T-helper 22 cell (primary cell): ENCODE results near the gene OR4N2.
"Not testable (repeated sequence)": the region's sequence is repeated elsewhere in the genome, so short reads cannot be mapped to it uniquely, and the experiment has no call there.

ENCODE experiments used
- DNase-seq: peaks from one replicate; pipeline ENCODE4 v3.0.0-alpha.2; 2020; ENCODE audit warnings: low read depth

The OR4N2 gene, protein sequence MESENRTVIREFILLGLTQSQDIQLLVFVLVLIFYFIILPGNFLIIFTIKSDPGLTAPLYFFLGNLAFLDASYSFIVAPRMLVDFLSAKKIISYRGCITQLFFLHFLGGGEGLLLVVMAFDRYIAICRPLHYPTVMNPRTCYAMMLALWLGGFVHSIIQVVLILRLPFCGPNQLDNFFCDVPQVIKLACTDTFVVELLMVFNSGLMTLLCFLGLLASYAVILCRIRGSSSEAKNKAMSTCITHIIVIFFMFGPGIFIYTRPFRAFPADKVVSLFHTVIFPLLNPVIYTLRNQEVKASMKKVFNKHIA

DNA sequence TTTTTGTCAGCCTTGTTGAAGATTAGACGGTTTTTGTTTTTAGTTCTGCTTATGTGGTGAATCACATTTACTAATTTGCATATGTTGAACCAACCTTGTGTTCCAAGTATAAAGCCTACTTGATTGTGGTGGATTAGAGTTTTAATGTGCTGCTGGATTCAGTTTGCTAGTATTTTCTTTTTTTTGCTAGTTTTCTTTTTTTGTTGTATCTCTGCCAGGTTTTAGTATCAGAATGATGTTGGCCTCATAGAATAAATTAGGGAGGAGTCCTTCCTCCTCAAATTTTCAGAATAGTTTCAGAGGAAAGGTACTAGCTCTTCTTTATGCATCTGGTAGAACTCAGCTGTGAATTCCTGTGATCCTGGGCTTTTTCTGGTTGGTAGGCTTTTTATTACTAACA, at the start of gene OR4N2:
OR4N2 (plus strand) TSS at position 301 of the 400 bp plus-strand sequence. CDS start 23,679 bp downstream, outside the sequence.
- not testable (repeated sequence) for DNase-seq

DNA sequence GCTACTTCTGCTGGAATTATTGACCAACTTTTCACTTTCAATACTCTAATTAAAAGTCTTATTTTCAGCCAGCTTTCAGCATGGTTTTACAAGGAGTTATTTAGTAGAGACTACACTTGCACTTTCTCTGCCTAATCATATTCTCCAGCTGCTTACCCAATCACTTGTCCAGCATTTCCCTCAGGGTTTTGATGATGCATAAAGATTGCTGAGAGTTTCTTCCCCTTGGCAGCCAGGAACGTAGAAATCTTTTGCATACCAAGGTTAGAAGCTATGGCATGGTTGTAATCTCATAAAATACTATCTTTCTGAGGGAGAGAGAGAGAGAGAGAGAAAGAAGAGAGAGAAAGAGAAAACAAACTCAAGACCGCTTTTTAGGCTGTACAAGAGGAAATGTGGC, 49.4 kb upstream of the OR4N2 start:
- DNase-seq, result no peak

DNA sequence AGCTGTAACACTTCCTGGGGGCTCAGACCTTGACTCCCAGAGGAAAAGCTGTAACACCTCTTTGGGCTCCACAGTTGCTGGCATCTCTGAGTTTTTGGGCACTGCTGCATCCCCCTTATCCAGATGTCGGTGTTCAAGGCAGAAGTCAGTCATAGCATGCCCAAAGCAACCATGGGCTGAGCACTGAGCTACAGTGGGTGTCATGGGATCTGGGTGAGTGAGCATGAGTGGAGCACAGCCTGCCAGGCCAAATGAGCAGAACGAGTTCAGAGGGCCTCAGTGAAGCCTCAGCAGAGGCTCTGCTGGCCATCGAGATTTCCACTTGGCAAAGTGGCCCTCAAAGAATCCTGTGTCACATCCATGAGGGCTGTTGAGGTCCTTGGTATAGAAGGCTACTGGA, 32.1 kb upstream of the OR4N2 start:
- not testable (repeated sequence) for DNase-seq

DNA sequence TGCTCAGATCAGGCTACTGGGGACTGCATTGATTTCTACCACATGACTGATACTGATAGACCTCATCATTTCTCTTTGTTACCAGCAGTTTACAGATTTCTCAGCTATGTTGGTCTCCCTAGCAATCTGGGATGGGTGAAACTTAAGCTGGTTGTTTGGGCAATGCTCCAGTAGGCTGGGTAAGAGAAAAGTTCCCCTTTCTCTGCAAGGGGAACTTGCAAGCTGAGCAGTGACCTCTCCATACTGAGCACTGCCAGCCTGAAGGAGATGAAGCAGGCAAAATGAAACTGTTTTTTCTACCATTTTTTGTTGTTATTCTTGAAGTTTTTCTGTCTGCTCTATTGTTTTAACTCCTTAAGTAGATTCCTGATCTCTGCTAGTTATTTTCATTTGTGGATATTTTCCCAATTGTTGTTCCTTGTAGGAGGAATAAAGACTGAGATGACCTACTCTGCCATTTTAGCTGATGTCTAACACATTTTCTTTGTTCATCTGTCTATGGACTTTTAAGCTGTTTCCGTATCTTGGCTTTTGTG, 31.6 kb upstream of the OR4N2 start:
- no peak for DNase-seq

DNA sequence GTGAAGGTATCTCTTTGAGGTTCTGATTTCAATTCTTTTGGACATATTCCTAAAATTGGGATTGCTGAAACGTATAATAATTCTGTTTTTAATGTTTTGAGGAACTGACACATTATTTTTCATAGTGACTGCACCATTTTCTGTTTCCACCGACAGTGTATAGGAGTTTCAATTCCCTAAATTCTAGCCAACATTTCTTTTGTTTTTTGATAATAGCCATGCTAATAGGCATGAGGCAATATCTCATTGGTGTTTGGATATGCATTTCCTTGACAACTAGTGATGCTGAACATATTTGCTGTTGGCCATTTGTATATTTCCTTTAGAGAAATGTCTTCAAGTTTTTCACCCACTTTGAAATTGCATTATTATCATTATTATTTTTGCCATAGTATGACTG, 31.1 kb upstream of the OR4N2 start:
- DNase-seq, result not testable (repeated sequence)

DNA sequence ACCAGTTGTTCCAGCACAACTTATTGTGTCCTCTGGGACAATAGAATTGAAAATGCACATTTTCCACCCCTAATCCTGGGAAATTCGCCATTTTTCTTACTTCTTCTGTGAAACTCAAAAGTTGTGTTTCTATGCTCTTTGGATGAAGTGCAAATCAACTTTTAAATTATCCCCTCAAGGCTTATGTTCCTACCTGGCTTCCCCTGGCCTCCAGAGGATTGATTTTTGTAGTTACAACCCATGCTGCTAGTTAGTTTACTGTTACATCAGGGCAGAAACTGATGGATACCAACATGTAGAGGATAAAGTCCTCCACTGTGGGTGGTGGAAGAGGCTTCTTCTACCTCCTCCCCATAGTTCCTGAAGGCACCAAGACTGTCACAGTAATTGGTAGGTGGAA, 30.4 kb upstream of the OR4N2 start, which contains the start of gene OR4M1:
OR4M1 (plus strand) TSS at position 301 of the 400 bp plus-strand sequence. CDS start 6,819 bp downstream, outside the sequence.
- not testable (repeated sequence) for DNase-seq

DNA sequence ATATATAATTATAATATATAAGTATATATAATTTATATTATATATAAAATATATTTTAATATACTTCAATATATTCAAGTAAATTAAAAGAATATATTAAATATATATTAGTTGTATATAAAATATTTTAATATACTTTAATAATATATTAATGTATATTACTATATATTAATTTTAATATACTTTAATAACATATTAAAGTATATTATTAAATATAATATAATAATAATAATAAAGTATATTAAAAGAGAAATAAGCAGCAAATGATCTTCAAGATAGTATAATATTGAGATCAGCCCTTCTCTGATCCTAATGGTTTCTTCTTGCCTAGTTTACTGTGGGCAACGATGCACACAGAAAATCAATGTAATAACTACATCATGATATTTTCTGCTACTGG, 28.0 kb upstream of the OR4N2 start:
- DNase-seq, result no peak

DNA sequence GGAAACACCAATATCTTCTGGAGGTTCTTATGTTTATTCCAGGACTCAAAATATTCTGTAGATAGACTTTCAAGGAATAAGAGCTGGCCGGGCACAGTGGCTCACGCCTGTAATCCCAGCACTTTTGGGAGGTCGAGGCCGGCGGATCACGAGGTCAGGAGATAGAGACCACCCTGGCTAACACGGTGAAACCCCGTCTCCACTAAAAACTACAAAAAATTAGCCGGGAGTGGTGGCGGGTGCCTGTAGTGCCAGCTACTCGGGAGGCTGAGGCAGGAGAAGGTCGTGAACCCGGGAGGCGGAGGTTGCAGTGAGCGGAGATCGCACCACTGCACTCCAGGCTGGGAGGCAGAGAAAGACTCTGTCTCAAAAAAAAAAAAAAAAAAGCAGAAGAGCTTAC, 17.7 kb upstream of the OR4N2 start:
- not testable (repeated sequence) for DNase-seq

DNA sequence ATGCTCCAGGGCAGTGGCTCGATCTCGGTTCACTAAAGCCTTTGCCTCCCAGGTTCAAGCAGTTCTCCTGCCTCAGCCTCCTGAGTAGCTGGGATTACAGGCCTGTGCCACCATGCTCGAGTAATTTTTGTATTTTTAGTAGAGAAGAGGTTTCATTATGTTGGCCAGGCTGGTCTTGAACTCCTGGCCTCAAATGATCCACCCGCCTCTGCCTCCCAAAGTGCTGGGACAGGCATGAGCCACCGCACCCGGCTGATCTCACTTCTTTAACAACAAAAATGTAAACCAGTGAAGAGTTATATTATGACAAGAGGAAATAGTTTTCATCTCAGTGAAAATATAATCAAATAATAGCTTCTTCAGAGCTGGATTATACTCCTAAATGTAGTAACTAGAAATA, 16.3 kb upstream of the OR4N2 start:
- not testable (repeated sequence) for DNase-seq

DNA sequence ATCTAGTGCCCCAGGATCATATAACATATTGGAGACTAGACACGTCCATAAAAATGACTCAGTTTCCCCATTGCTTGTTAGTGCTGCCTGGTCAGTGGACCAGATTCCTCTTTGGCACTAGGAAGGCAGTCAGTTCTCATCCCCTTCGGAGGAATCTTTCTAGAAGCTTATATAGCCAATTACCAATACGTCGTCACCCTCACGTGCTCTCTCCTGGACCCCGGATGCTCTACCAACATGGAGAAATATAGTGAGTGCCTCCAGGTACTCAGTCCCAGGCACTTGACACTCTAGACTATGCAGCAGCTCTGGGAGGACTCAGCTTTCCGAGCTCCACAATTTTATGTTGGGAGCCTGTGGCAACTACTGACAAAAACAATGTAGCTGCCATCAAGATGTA, 15.4 kb upstream of the OR4N2 start:
- DNase-seq, result not testable (repeated sequence)

DNA sequence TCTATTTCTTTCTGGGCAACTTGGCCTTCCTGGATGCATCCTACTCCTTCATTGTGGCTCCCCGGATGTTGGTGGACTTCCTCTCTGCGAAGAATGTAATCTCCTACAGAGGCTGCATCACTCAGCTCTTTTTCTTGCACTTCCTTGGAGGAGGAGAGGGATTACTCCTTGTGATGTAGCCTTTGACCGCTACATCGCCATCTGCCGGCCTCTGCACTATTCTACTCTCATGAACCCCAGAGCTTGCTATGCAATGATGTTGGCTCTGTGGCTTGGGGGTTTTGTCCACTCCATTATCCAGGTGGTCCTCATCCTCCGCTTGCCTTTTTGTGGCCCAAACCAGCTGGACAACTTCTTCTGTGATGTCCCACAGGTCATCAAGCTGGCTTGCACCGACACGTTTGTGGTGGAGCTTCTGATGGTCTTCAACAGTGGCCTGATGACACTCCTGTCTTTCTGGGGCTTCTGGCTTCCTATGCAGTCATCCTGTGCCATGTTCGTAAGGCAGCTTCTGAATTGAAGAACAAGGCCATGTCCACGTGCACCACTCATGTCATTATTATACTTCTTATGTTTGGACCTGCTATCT, 7.0 kb upstream of the OR4N2 start:
- not testable (repeated sequence) for DNase-seq

DNA sequence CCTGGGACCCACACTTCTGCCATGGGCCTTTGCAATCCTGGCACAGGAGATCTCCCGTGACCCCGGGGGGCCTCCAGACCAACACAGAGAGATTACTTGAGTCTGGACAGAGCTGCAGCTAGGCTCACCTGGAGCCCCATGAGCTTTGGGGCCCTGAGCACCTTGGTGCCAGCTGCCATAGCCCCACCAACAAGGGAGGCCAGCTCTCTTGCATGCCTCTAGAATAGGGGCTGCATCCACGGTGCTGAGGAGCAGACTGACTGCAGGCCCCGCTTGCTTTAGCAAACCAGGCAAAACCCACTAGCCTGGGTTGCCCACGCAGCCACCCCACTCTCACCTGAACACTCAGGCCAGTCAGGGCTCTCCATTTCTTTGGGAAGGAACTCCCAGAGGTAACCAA, 3.7 kb upstream of the OR4N2 start:
- no peak for DNase-seq

DNA sequence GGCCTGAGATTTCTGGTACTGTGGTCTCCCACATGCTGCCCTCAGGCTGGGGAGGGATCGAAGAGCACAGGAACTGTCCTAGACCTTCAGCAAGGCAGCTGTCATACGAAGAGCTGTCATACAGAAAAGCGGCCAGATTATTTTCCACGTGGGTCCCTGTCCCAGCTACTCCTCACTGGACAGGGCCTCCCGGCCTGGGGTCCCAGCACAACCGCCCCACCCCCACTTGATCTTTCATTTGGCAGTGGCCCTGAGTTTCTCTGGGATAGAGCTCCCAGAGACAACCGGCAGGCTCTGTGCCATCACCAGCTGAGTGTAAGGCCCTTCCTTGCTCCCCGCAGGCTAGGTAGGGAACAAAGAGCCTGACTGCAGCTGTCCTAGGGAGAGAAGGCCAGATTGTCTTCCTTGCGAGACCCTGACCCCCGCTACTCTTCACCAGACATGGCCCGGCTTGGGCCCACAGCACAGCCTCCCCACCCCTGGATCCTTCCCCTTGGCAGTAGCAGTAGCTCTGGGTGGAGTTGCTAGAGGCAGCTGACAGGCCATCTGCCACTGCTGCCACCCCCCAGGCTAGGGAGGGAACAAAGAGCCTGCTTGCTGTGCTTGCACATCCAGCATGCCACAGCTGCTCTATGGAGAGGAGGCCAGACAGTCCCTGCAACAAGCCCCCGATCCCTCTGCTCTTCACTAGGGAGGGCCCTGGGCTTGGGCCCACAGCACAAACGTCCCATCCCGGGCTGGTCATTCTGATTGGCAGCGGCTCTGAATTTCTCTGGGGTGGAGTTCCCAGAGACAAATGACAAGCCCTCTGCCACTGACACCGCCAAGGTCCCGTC, 3.1 kb upstream of the OR4N2 start:
- DNase-seq, result no peak

DNA sequence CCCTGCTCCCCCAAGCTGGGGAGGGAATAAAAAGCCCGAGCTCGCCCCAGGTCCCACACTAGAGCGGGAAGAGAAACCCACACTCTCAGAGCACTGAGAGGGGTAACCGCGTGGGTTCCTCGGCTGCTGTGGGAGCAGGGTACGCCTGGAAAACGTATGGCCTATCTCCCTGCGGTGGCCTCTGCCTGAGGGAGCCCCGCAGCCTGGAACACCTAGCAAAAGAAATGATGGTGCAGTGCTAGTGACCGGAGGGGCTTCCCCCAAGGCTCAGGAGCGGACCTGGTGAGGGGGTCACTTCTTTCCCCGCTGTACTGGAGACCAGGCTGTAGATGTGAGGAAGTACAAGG, 2.5 kb upstream of the OR4N2 start:
- DNase-seq, result no peak

DNA sequence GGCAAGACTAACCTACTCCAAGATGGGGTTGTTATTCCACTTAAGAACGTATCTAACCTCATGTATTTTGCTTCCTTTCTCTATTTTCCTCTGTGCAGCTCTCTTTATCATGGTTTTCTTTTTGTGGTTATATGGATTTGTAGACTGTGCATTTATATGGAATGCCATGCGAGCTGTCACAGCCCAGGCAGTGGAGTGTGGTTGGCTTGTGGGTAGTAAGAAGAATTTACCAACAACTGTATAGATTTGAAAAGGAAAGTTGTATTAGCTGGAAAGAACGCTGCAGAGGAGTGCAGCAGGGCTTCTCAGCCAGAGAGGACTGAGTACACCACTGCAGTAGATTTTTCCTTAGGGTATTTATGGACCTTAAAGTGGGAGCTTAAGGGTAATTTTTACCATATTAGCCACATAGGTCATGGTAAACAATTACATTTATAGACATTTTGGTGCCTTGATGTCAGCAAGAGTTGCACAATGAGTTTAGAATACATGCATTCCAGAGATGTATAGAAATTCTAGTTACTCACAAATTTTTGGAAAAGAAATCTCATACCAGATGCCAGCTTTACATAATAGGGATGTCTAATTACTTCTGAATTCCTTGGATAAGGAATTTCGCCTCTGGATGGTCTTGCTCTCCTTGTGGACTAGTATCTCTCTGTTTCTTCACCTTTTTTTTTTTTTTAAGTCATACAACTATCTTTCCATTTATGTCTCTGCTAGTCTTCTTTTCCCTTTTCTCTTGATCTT, 9.8 kb downstream of the OR4N2 start:
- not testable (repeated sequence) for DNase-seq

DNA sequence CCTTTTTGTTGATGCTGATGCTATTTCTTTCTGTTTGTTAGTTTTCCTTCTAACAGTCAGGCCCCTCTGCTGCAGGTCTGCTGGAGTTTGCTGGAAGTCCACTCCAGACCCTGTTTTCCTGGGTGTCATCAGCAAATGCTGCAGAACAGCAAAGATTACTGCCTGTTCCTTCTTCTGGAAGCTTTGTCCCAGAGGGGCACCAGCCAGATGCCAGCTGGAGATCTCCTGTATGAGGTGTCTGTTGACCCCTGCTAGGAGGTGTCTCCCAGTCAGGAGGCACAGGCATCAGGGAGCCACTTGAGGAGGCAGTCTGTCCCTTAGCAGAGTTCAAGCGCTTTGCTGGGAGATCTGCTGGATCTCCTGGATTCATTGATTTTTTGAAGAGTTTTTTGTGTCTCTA, 16.3 kb downstream of the OR4N2 start:
- not testable (repeated sequence) for DNase-seq

DNA sequence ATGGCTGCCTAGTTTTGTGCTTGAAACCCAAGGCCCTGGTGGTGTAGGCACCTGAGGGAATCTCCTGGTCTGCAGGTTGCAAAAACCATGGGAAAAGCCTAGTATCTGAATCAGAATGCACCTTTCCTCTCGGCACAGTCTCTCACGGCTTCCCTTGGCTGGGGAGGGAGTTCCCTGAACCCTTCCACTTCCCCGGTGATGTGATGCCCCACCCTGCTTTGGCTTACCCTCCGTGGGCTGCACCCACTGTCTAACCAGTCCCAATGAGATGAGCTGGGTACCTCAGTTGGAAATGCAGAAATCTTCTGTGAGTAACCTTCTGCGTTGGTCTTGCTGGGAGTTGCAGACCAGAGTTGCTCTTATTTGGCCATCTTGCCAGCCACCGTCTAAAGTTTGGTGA, 17.4 kb downstream of the OR4N2 start:
- not testable (repeated sequence) for DNase-seq

DNA sequence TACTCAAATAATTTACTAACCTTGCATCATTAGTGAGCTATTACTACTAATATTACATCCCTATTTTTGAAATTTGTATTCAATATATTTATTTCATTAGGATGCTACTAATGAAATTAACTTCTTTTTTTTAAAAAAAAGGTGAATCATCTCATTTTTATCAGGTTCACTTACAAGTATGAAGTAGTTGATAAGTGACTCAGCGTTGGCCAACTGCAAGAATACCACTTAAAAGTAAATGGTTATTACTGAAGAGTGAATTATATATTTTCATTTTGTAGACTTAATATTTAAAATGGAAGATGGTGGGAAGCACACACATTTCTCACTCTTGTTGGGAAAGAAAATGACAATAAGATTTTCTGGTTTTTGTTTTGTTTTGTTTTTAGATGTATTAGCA, 19.6 kb downstream of the OR4N2 start:
- no peak for DNase-seq

DNA sequence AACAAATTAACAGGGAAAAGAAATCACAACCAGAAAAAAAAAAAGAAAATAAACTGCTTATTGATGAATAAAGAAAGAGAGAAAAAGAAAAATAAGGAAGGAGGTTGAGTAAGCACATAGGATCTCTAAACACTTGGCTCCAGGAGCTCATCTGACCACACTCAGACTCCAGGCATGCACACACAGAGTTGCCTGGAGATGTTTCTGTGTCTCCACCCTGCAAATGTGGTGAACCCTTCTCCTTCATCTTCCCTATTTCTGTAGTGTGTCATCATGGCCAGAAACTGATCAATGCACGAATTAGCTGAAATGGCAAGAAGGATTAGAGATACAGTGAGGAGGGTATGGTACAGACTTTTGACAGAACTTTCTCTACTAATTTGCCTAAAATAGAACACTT, 20.2 kb downstream of the OR4N2 start:
- no peak for DNase-seq

DNA sequence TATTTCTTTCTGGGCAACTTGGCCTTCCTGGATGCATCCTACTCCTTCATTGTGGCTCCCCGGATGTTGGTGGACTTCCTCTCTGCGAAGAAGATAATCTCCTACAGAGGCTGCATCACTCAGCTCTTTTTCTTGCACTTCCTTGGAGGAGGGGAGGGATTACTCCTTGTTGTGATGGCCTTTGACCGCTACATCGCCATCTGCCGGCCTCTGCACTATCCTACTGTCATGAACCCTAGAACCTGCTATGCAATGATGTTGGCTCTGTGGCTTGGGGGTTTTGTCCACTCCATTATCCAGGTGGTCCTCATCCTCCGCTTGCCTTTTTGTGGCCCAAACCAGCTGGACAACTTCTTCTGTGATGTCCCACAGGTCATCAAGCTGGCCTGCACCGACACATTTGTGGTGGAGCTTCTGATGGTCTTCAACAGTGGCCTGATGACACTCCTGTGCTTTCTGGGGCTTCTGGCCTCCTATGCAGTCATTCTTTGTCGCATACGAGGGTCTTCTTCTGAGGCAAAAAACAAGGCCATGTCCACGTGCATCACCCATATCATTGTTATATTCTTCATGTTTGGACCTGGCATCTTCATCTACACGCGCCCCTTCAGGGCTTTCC, 24.2 kb downstream of the OR4N2 start:
- not testable (repeated sequence) for DNase-seq

DNA sequence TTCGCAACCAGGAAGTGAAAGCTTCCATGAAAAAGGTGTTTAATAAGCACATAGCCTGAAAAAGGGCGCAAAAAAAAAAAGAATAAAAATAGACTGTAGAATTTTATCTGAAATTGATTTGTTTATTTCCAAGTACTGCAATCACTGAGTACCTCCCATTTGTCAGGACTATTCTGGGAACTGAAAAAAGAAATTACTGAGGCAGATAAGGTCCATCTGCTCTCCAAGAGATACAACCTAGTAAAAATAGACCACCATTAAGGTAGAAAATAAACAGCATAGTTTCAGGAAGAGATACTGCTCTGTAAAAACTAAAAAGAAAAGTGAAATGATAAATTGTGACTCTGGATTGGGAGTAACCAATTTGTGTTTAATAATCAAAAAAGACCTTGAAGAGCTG, 24.7 kb downstream of the OR4N2 start:
- no peak for DNase-seq
